ENCODE measurements around the gene MAP3K4. TPM values are rescaled to one million over a fixed set of nuclear protein-coding genes. Genes with fewer than 3 reads are reported as not detected.

The MAP3K4 gene
- total RNA-seq, 4 donors from 2014 or later: 22.8 to 33.8 (median 30.4) TPM

GRCh38 chr6:160986851-160987250 is 4.7 kb upstream of the MAP3K4 start:
- intact Hi-C loops (cut with DNase I; ENCODE audit: low total_unique reads): no loop called here
- TF ChIP-seq POLR2A (IDR thresholded peaks at IDR 0.05) (no peak), CTCF (IDR thresholded peaks at IDR 0.05) (no peak)
- 70 to 74% methylated on average over 3 of the region's 3 CpGs for WGBS, 2 donors

GRCh38 chr6:160987265-160987664 is 4.3 kb upstream of the MAP3K4 start:
- DNase-seq (ENCODE audit: low spot score in 2 of 2): no peak
- intact Hi-C loops (cut with DNase I; ENCODE audit: low total_unique reads): no loop called here
- WGBS, 2 donors: 67 to 92% methylated on average over 3 of the region's 3 CpGs
- no peak for TF ChIP-seq POLR2A (IDR thresholded peaks at IDR 0.05)
- no peak for TF ChIP-seq CTCF (IDR thresholded peaks at IDR 0.05)
- no peak overlapping the region for H3K4me3 ChIP-seq (ENCODE audit: low read depth, poor library complexity, severe bottlenecking)

More at GRCh38 chr6:160986851-160987250, 4.7 kb upstream of the MAP3K4 start:
- DNase-seq (ENCODE audit: low spot score in 2 of 2): no peak
- no peak overlapping the region for H3K4me3 ChIP-seq (ENCODE audit: low read depth, poor library complexity, severe bottlenecking)

- intact Hi-C loops (cut with DNase I; ENCODE audit: low total_unique reads): no loop called here
- peak overlapping the region; percentile 89 for H3K4me3 ChIP-seq (ENCODE audit: low read depth, poor library complexity, severe bottlenecking)
- 4 to 5% methylated on average over 11 to 15 of the region's 15 CpGs for WGBS, 2 donors
- no peak for DNase-seq (ENCODE audit: low spot score in 2 of 2)
- TF ChIP-seq CTCF (IDR thresholded peaks at IDR 0.05): no peak
These were observed 643 bp upstream of the MAP3K4 start for GRCh38 chr6:160990847-160991405.

- intact Hi-C loops (cut with DNase I; ENCODE audit: low total_unique reads): loop anchor here (2.0 kb wide), 1 partner anchor 62 kb away; no protein-coding TSS in a partner anchor
- DNase-seq (ENCODE audit: low spot score in 2 of 2): peak; percentile 62 to 88
These were observed 751 bp downstream of the MAP3K4 start for GRCh38 chr6:160992061-160992979.

GRCh38 chr6:160992980-160993314 is 1.4 kb downstream of the MAP3K4 start:
- intact Hi-C loops (cut with DNase I; ENCODE audit: low total_unique reads): loop anchor here (2.0 kb wide), 1 partner anchor 62 kb away; no protein-coding TSS in a partner anchor
- TF ChIP-seq POLR2A (IDR thresholded peaks at IDR 0.05) (no peak), CTCF (IDR thresholded peaks at IDR 0.05) (no peak)
- no peak for DNase-seq (ENCODE audit: low spot score in 2 of 2)
- H3K4me3 ChIP-seq (ENCODE audit: low read depth, poor library complexity, severe bottlenecking): no peak overlapping the region

More at GRCh38 chr6:160992061-160992979, 751 bp downstream of the MAP3K4 start:
- TF ChIP-seq CTCF (IDR thresholded peaks at IDR 0.05) (no peak), POLR2A (IDR thresholded peaks at IDR 0.05) (no peak)
- peak overlapping the region; percentile 89 for H3K4me3 ChIP-seq (ENCODE audit: low read depth, poor library complexity, severe bottlenecking)
- 1% methylated on average over 31 to 37 of the region's 47 CpGs for WGBS, 2 donors

Data from lower leg skin (tissue), 4 donors.